ENCODE results near the gene NOL4L.

Gene NOL4L

DNA sequence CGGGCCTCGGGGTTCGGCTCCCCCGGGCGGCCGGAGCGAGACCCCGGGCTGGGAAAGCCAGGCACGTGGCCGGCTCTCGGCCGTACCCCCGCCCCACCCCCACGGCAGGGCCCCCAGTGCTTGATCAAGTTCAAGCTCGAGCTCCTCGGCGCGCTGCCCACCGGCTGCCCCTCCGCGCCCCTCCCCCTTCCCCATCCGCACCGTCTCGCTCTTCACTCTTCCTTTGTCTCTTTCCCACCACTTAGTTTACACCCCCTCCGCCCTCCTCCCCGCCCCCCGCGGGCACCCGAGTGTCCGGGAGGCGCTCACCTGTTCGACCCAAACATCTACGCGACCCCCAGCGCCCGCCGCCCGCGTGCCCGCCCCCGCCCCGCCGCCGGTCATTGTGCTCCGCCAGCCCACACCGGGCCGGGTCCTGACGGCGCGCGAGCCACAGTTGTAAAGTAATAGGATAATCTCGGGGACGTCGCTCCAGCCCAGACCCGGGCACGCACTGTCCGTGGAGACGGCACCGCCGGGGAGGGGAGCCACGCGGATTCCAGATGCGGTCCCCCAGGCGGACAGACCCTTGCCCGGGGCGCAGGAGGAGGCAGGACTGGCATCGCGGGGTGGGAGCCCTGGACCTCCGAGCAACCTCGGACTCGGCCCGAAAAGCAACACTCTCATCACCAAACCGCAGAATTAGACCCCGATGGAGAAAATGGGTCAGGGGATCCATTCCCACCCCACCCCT, 100.7 kb downstream of the NOL4L start:
- ATAC-seq, result peak; percentile 35
- peaks cover 39% of the 10 kb centered on the region for H3K4me1 Mint-ChIP-seq

DNA sequence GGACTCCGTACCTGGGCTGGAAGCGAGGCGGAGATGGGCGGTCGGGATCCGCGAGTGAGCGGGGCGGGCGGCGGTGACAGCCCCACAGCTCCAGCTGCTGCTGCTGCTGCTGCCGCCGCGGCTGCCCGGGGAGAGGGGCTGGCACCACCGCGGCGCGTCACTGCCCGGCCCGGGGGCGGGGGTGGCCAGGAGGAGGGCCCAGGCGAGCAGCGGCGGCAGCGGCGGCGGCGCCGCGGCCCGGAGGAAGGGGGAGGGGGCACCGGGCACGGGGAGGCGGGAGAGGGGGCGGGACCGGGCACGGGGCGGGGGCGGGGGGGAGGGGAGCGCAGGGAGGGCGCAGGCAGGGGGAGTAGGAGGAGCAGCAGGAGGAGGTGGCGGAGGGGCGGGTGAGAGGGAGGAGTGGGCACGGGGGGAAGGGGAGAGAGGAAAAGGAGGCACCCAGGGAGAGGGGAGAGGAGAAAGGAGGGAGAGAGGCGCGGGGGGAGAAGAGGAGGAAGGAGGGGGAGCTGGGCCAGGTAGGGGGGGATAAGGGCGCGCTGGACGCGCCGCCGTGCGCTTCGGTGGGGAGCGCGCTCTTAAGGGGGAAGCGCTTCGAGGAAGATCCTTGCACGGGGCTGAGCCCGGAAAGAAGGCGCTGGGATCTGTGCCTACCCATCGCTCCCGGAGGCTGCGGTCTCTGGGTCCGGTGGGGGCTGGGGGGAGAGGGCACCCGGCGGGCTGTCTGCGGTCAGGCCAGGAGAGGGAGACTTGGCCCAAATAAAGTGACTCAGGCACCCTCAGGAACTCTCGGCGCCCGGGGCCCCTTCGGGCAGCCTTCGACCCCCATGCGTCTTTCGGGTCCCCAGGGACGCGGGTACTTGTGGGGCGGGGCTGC, 101.5 kb downstream of the NOL4L start:
- Mint-ChIP-seq H3K9me3 (peaks cover under 1% of the 10 kb centered on the region), H3K36me3 (peaks cover 14% of the 10 kb centered on the region), H3K4me3 (peak overlapping the region; percentile 78), H3K27ac (peak overlapping the region; percentile 43), H3K4me1 (peaks cover 37% of the 10 kb centered on the region)
- DNase-seq (ENCODE audit: low spot score in 2 of 2) (peak; percentile 59 to 70), ATAC-seq (peak; percentile 70)

More for the DNA sequence above, 100.7 kb downstream of the NOL4L start:
- Mint-ChIP-seq H3K27ac (peak overlapping the region; percentile 84), H3K36me3 (peaks cover 14% of the 10 kb centered on the region), H3K9me3 (peaks cover 3% of the 10 kb centered on the region), H3K4me3 (peak overlapping the region; percentile 78)
- peak; percentile 22 to 65 for DNase-seq (ENCODE audit: low spot score in 2 of 2)

GRCh38 chr20:32482442-32483261, 102.5 kb downstream of the NOL4L start:
- peaks cover 14% of the 10 kb centered on the region for H3K36me3 Mint-ChIP-seq
- no peak overlapping the region for H3K27ac Mint-ChIP-seq
- no peaks in the 10 kb centered on the region for H3K9me3 Mint-ChIP-seq
- peak in 1 of 2 donors; percentile 57 for DNase-seq (ENCODE audit: low spot score in 2 of 2)
- peak; percentile 17 for ATAC-seq
- H3K4me3 Mint-ChIP-seq, result peak overlapping the region; percentile 78
- H3K4me1 Mint-ChIP-seq, result peaks cover 43% of the 10 kb centered on the region

- Mint-ChIP-seq H3K4me1 (peaks cover 48% of the 10 kb centered on the region), H3K36me3 (peaks cover 14% of the 10 kb centered on the region), H3K9me3 (no peaks in the 10 kb centered on the region), H3K27ac (no peak overlapping the region), H3K4me3 (peak overlapping the region; percentile 78)
- no peak for DNase-seq (ENCODE audit: low spot score in 2 of 2)
- no peak for ATAC-seq
These were observed 103.0 kb downstream of the NOL4L start for GRCh38 chr20:32482143-32482441.

DNA sequence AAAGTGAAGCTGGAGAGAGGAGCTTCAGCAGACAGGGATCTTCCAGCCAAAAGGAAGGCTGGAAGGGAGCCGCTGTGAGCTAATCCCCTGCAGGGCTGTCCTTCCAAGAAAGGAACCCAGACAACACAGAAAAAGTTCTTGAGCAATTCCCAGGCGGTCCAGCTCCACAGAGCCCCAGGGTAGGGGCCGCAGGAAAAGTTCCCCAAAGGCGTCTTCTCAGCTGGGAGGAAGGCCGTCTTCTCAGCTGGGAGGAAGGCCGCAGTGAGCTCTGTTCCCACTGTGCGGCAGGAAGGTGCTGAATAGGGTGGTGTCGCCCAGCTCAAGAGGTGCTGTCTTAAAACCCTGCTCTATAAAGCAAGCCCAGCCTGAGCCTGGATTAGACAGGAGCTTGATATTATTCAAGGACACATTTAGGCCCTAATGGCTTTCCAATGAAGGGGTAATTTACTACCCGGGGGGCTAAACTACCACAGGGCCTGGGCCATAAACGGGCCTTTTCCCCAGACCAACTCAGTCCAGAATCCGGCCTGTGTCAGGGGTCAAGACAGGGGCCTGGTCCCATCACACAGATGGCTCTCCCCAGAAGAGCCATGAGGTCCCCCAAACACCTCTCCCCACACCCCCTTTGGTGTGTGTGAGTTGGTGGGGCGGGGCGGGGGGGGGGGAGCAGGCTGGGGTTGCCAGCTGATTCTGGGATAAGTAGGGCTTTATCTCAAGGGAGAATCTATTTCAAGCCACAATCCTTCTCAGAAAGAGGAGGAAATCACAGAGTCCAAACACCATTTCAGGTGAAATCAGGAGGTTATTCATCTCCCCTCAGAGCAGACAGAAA, 103.6 kb downstream of the NOL4L start:
- Mint-ChIP-seq H3K36me3 (peaks cover 13% of the 10 kb centered on the region), H3K27ac (peak overlapping the region; percentile 5), H3K4me3 (peak overlapping the region; percentile 78), H3K4me1 (peaks cover 54% of the 10 kb centered on the region), H3K9me3 (no peaks in the 10 kb centered on the region)
- no peak for ATAC-seq
- DNase-seq (ENCODE audit: low spot score in 2 of 2), result no peak

GRCh38 chr20:32480371-32481241, 104.5 kb downstream of the NOL4L start:
- Mint-ChIP-seq H3K27ac (peak overlapping the region; percentile 5), H3K9me3 (no peaks in the 10 kb centered on the region), H3K36me3 (peaks cover 7% of the 10 kb centered on the region), H3K4me3 (no peak overlapping the region), H3K4me1 (peaks cover 56% of the 10 kb centered on the region)
- ATAC-seq (no peak), DNase-seq (ENCODE audit: low spot score in 2 of 2) (no peak)

DNA sequence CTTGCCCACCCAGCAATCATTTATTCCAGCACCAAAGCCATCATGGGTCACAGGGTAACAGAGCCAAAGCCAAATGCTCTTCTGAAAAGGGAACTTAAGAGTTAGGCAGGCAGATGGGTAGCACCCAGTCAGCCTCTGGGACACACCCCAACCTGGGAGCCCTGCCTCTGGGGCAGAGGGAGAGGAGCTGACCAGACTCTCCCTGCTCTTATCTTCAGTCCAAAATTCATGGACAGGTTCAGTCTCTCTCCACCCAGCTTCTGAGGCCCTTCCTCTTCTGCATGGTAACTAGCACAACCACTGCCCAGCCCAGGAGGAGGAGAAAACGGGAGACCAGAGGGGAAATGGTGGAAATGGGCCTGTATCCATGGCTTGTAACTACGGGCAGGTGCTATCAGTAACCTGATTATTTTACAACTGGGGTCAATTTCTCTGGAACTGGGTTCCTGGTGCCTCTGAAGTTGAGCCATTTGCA, 105.4 kb downstream of the NOL4L start:
- H3K4me3 Mint-ChIP-seq, result no peak overlapping the region
- H3K9me3 Mint-ChIP-seq, result no peaks in the 10 kb centered on the region
- peaks cover under 1% of the 10 kb centered on the region for H3K36me3 Mint-ChIP-seq
- no peak for ATAC-seq
- DNase-seq (ENCODE audit: low spot score in 2 of 2), result no peak
- peaks cover 48% of the 10 kb centered on the region for H3K4me1 Mint-ChIP-seq
- H3K27ac Mint-ChIP-seq, result peak overlapping the region; percentile 79

GRCh38 chr20:32479012-32479411, 106.1 kb downstream of the NOL4L start:
- no peaks in the 10 kb centered on the region for H3K36me3 Mint-ChIP-seq
- no peak for ATAC-seq
- no peak overlapping the region for H3K4me3 Mint-ChIP-seq
- peaks cover 48% of the 10 kb centered on the region for H3K4me1 Mint-ChIP-seq
- peak overlapping the region; percentile 79 for H3K27ac Mint-ChIP-seq
- H3K9me3 Mint-ChIP-seq, result no peaks in the 10 kb centered on the region
- no peak for DNase-seq (ENCODE audit: low spot score in 2 of 2)

GRCh38 chr20:32478576-32478975, 106.6 kb downstream of the NOL4L start:
- Mint-ChIP-seq H3K9me3 (no peaks in the 10 kb centered on the region), H3K27ac (peak overlapping the region; percentile 89)

GRCh38 chr20:32477594-32478512, 107.3 kb downstream of the NOL4L start:
- Mint-ChIP-seq H3K4me1 (peaks cover 48% of the 10 kb centered on the region), H3K27ac (peak overlapping the region; percentile 89), H3K36me3 (peaks cover 8% of the 10 kb centered on the region), H3K9me3 (no peaks in the 10 kb centered on the region), H3K4me3 (no peak overlapping the region)
- ATAC-seq (no peak), DNase-seq (ENCODE audit: low spot score in 2 of 2) (no peak)

More at GRCh38 chr20:32478576-32478975, 106.6 kb downstream of the NOL4L start:
- Mint-ChIP-seq H3K36me3 (peaks cover 4% of the 10 kb centered on the region), H3K4me3 (no peak overlapping the region), H3K4me1 (peaks cover 48% of the 10 kb centered on the region)
- DNase-seq (ENCODE audit: low spot score in 2 of 2) (no peak), ATAC-seq (no peak)

- DNase-seq (ENCODE audit: low spot score in 2 of 2) (no peak), ATAC-seq (no peak)
- Mint-ChIP-seq H3K27ac (peak overlapping the region; percentile 89), H3K36me3 (peaks cover 8% of the 10 kb centered on the region), H3K4me1 (peaks cover 48% of the 10 kb centered on the region), H3K4me3 (no peak overlapping the region), H3K9me3 (no peaks in the 10 kb centered on the region)
These were observed 108.2 kb downstream of the NOL4L start for GRCh38 chr20:32476684-32477593.
